Measurements from ENCODE around the gene TP53TG3. TPM values are rescaled to one million over a fixed set of nuclear protein-coding genes. Genes with fewer than 3 reads are reported as not detected.
"Not testable (repeated sequence)": the region's sequence is repeated elsewhere in the genome, so short reads cannot be mapped to it uniquely, and the experiment has no call there.

TP53TG3 gene, protein sequence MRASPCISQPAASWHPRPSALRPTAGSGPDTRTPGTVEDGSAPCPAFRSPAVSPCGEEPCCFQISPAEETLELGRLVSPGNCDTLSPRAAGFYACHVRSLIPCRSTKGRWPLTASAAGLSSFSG
- total RNA-seq: not detected
- long read RNA-seq: 0 reads

DNA sequence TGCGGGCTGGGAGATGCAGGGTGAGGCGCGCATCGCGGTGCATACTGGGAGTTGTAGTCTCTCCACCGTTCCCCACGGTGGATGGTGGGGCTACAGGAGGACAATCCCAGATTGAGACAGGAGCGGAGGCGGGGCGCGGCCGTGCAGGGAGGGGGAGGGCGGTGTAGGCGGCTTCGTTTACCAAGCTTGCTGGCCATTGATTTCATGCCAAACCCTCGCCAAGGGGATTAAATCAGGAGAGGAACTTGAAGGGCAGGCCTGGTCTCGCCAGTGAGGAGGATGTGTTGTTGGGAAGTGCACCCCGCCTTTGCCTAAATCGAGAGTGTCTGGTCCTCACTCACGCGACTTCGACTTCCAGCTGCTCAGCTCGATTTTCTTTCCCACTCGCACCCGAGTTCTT lies at the start of gene TP53TG3:
TSS of gene TP53TG3 (minus strand) at position 101 of the 400 bp plus-strand sequence. CDS start at position 33, 68 bp downstream.
- H3K27ac ChIP-seq; H3K9me3 ChIP-seq; H3K36me3 ChIP-seq; intact Hi-C loops (cut with DNase I); DNase-seq; H3K27me3 ChIP-seq; ATAC-seq; H3K4me1 ChIP-seq; H3K4me3 ChIP-seq: not testable (repeated sequence)

DNA sequence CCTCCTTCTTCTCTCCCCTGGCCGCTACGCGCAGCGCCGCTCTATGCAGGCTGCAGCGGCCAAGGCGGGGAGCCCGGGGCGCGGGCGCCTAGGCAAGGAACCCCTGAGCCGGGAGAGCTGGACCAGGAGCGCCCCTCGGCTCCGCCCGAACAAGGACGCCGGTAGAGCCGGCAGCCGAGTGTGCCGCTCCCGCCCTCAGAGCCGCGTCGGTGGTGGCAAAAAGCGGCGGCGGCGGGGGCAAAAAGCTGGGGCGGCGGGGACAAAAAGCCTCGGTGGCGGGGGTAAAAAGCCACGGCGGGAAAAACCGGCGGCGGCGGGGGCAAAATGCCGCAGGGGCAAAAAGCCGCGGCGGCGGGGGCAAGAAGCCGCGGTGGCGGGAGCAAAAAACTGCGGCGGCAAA lies 25.1 kb downstream of the TP53TG3 start:
- H3K27ac ChIP-seq; intact Hi-C loops (cut with DNase I); H3K4me3 ChIP-seq; H3K36me3 ChIP-seq; DNase-seq; H3K4me1 ChIP-seq; H3K9me3 ChIP-seq; ATAC-seq; H3K27me3 ChIP-seq: not testable (repeated sequence)

- H3K27ac ChIP-seq; DNase-seq; H3K27me3 ChIP-seq; ATAC-seq; H3K9me3 ChIP-seq; H3K4me3 ChIP-seq; H3K36me3 ChIP-seq; intact Hi-C loops (cut with DNase I); H3K4me1 ChIP-seq: not testable (repeated sequence)
Measured at GRCh38 chr16:32647562-32647961, 28.4 kb downstream of the TP53TG3 start.

GRCh38 chr16:32646780-32647179 lies 29.2 kb downstream of the TP53TG3 start:
- H3K4me3 ChIP-seq; DNase-seq; intact Hi-C loops (cut with DNase I); H3K9me3 ChIP-seq; ATAC-seq; H3K27me3 ChIP-seq; H3K4me1 ChIP-seq; H3K27ac ChIP-seq; H3K36me3 ChIP-seq: not testable (repeated sequence)

DNA sequence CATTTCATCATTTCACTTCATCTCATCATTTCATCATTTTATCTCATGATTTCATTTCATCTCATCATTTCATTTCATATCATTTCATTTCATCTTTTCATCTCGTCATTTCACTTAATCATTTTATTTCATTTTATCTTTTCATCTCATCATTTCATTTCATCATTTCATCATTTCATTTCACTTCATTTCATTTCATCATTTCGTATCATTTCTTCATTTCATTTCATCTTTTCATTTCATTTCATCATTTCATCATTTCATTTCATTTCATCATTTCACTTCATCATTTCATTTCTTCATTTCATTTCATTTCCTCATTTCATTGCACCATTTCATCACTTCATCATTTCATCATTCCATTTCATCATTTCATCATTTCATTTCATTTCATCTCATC lies 29.8 kb downstream of the TP53TG3 start:
- H3K36me3 ChIP-seq; H3K4me3 ChIP-seq; H3K27me3 ChIP-seq; intact Hi-C loops (cut with DNase I); ATAC-seq; H3K9me3 ChIP-seq; H3K27ac ChIP-seq; H3K4me1 ChIP-seq; DNase-seq: not testable (repeated sequence)

DNA sequence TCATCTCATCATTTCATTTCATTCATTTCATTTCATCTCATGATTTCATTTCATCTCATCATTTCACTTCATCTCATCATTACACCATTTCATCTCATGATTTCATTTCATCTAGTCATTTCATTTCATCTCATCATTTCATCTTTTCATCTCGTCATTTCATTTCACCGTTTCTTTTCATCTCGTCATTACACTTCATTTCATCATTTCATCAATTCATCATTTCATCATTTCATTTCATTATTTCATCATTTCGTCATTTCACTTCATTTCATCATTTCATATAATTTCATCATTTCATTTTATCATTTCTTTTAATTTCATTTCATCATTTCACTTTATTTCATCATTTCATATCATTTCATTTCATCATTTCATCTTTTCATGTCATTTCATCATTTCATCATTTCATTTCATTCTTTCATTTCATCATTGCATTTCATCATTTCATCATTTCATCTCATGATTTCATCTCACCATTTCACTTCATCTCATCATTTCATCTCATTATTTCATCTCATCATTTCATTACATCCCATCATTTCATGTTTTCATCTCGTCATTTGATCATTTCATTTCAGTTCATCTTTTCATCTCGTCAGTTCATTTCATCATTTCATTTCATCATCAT lies 30.6 kb downstream of the TP53TG3 start:
- H3K27me3 ChIP-seq; intact Hi-C loops (cut with DNase I); H3K9me3 ChIP-seq; H3K27ac ChIP-seq; H3K4me1 ChIP-seq; H3K4me3 ChIP-seq; DNase-seq; ATAC-seq; H3K36me3 ChIP-seq: not testable (repeated sequence)

- not testable (repeated sequence) for DNase-seq
Measured at GRCh38 chr16:32644715-32645114, 31.2 kb downstream of the TP53TG3 start.

GRCh38 chr16:32637614-32638013 lies 38.4 kb downstream of the TP53TG3 start:
- H3K36me3 ChIP-seq: not testable (repeated sequence)

More at GRCh38 chr16:32644715-32645114, 31.2 kb downstream of the TP53TG3 start:
- H3K9me3 ChIP-seq; H3K27me3 ChIP-seq; intact Hi-C loops (cut with DNase I); H3K4me1 ChIP-seq; H3K27ac ChIP-seq; H3K4me3 ChIP-seq; ATAC-seq; H3K36me3 ChIP-seq: not testable (repeated sequence)

GRCh38 chr16:32632096-32632495 lies 43.9 kb downstream of the TP53TG3 start:
- ATAC-seq; H3K27me3 ChIP-seq; H3K36me3 ChIP-seq; H3K4me1 ChIP-seq; intact Hi-C loops (cut with DNase I); DNase-seq; H3K4me3 ChIP-seq; H3K9me3 ChIP-seq; H3K27ac ChIP-seq: not testable (repeated sequence)

More at GRCh38 chr16:32637614-32638013, 38.4 kb downstream of the TP53TG3 start:
- H3K4me3 ChIP-seq; DNase-seq; ATAC-seq; intact Hi-C loops (cut with DNase I); H3K27me3 ChIP-seq; H3K27ac ChIP-seq; H3K4me1 ChIP-seq; H3K9me3 ChIP-seq: not testable (repeated sequence)

All from upper lobe of right lung (tissue), 1 donor.